Motor neuron (in vitro differentiated cells): ENCODE data around the gene EXOC3L1. TPM values are rescaled to one million over a fixed set of nuclear protein-coding genes. Genes with fewer than 3 reads are reported as not detected.

Source experiments
- ATAC-seq, 8 experiments: fragments of 200-7000 bp; cut with Tn5 transposase; replicated peaks in 6 of 8; 2 replicates each; pipeline ENCODE4 v1.8.0; 2021; ENCODE audit warnings: mild to moderate bottlenecking in 8 of 8, moderate library complexity in 8 of 8
- H3K27ac ChIP-seq, 2 donors: fragments of 250-450 bp; sonication (Bioruptor Pico); 2 replicates each; pipeline ENCODE4 v1.9.0; 2021; ENCODE audit warnings: antibody characterized with exemption in 2 of 2, mild to moderate bottlenecking in 2 of 2, moderate library complexity in 1 of 2
- H3K4me1 ChIP-seq, 2 donors: fragments of 250-450 bp; sonication (Bioruptor Pico); replicated peaks in 1 of 2; 2 replicates each; pipeline ENCODE4 v1.6.1; 2021; ENCODE audit warnings: antibody characterized with exemption in 2 of 2, mild to moderate bottlenecking in 2 of 2, moderate library complexity in 1 of 2
- H3K4me3 ChIP-seq, 5 donors: fragments of 250-450 bp; sonication (Bioruptor Pico); 2 replicates each; pipeline ENCODE4 v1.9.0; 2021; ENCODE audit warnings: antibody characterized with exemption in 5 of 5, mild to moderate bottlenecking in 5 of 5, moderate library complexity in 4 of 5
- WGBS, 10 experiments: fragments of 450-650 bp; shearing (Covaris generic); methylation state at CpG; one replicate each; pipeline ENCODE4 v1.0.0; 2022; 5-methylcytosine and 5-hydroxymethylcytosine counted together
- in situ Hi-C, 9 experiments: fragments of 400-800 bp; cut with MboI; loops; one replicate each; pipeline ENCODE4 v1.15.0; 2021; ENCODE audit warnings: low sequenced_read_pairs in 9 of 9, low pct_unique_long_range_greater_than_20kb in 2 of 9; ENCODE audit not compliant: unreplicated experiment in 9 of 9
- total RNA-seq, 8 experiments: library from RNA; unstranded; fragments of 300-600 nt; gene quantifications; 2 replicates each; pipeline versions ENCODE4 v1.2.3 to v1.2.4, GENCODE V29; 2022

Gene EXOC3L1
- total RNA-seq, 8 experiments from 2014 or later, result 0.29 to 3.6 (median 0.98) TPM

DNA sequence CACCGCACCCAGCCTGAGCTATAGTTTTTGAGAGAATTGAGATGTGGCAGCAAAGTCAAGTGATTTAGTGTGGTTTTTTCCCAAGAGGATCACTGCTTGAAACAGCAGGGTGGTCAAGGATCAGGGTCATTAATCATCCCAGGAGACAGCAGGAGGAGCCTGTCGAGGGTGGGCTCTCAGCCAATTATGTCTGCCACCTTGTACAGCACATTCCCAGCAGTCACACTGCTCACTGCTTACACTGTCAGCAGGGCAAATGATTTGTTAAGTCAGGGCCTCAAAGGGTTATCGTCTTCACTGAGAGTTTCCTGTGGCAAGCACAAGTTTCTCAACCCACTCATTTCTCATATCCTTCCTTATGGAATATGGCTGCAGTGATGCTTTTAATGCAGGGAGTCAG, 52.3 kb downstream of the EXOC3L1 start:
- Histone ChIP-seq H3K27ac (no peak overlapping the region), H3K4me3 (no peak overlapping the region), H3K4me1 (no peaks in the 10 kb centered on the region)
- 0 to 59% (median 35%) methylated on average over 1 to 3 of the region's 3 CpGs; no CpG with 5 or more reads in 3 of the 10 experiments for WGBS, 10 experiments
- peak in 1 of 8 experiments; percentile 22 for ATAC-seq
- in situ Hi-C loops, result no loop called here

Other genes starting within 250 kb of the EXOC3L1 start
- 1 to 10 TPM in 2 of 8 experiments, under 1 TPM in 6; 0.09 to 1.9 (median 0.53) TPM for gene CES3, start 228.9 kb downstream of the EXOC3L1 start, total RNA-seq
- gene CES4A, start 201.5 kb downstream of the EXOC3L1 start, total RNA-seq, result 10 to 100 TPM in 3 of 8 experiments, 1 to 10 TPM in 4, under 1 TPM in 1; 0.96 to 27.4 (median 7.1) TPM
- 10 to 100 TPM; 20.1 to 77.7 (median 33.0) TPM for gene CBFB, start 161.0 kb downstream of the EXOC3L1 start, total RNA-seq
- 10 to 100 TPM; 10.4 to 18.8 (median 14.9) TPM for gene PHAF1, start 80.2 kb downstream of the EXOC3L1 start, total RNA-seq
- gene B3GNT9, start 39.1 kb downstream of the EXOC3L1 start, total RNA-seq, result 10 to 100 TPM in 2 of 8 experiments, 1 to 10 TPM in 4, under 1 TPM in 2; 0.54 to 20.9 (median 4.3) TPM
- 10 to 100 TPM in 3 of 8 experiments, 1 to 10 TPM in 4, under 1 TPM in 1; 0.42 to 18.0 (median 6.6) TPM for gene TRADD, start 30.2 kb downstream of the EXOC3L1 start, total RNA-seq
- 10 to 100 TPM in 3 of 8 experiments, 1 to 10 TPM in 5; 1.0 to 44.5 (median 9.0) TPM for gene FBXL8, start 30.2 kb downstream of the EXOC3L1 start, total RNA-seq
- 10 to 100 TPM in 7 of 8 experiments, 1 to 10 TPM in 1; 4.6 to 33.1 (median 18.4) TPM for gene HSF4, start 25.4 kb downstream of the EXOC3L1 start, total RNA-seq
- 10 to 100 TPM in 7 of 8 experiments, 1 to 10 TPM in 1; 7.3 to 28.0 (median 15.3) TPM for gene NOL3, start 19.6 kb downstream of the EXOC3L1 start, total RNA-seq
- 10 to 100 TPM; 13.9 to 93.4 (median 55.0) TPM for gene MATCAP1, start 6.2 kb downstream of the EXOC3L1 start, total RNA-seq
- gene E2F4, start 2.0 kb upstream of the EXOC3L1 start, total RNA-seq, result 10 to 100 TPM; 27.7 to 83.7 (median 48.5) TPM
- gene ELMO3, start 9.0 kb upstream of the EXOC3L1 start, total RNA-seq, result 1 to 10 TPM in 5 of 8 experiments, under 1 TPM in 3; 0.43 to 2.8 (median 1.2) TPM
- gene TMEM208, start 37.0 kb upstream of the EXOC3L1 start, total RNA-seq, result 10 to 100 TPM; 39.4 to 83.1 (median 58.0) TPM
- 10 to 100 TPM in 7 of 8 experiments, 1 to 10 TPM in 1; 5.5 to 26.8 (median 12.1) TPM for gene FHOD1, start 57.3 kb upstream of the EXOC3L1 start, total RNA-seq
- gene SLC9A5, start 58.8 kb upstream of the EXOC3L1 start, total RNA-seq, result 1 to 10 TPM in 7 of 8 experiments, under 1 TPM in 1; 0.92 to 2.4 (median 1.4) TPM
- gene PLEKHG4, start 89.4 kb upstream of the EXOC3L1 start, total RNA-seq, result 10 to 100 TPM in 2 of 8 experiments, 1 to 10 TPM in 6; 1.4 to 39.0 (median 5.6) TPM
- gene KCTD19, start 136.6 kb upstream of the EXOC3L1 start, total RNA-seq, result 1 to 10 TPM in 3 of 8 experiments, under 1 TPM in 5; 0.15 to 1.8 (median 0.90) TPM
- 1 to 10 TPM in 2 of 8 experiments, under 1 TPM in 2, not detected in 4; 0.43 to 1.5 (median 1.0) TPM for gene LRRC36, start 136.7 kb upstream of the EXOC3L1 start, total RNA-seq
- gene TPPP3, start 203.4 kb upstream of the EXOC3L1 start, total RNA-seq, result 100 to 1,000 TPM in 1 of 8 experiments, 10 to 100 TPM in 4, 1 to 10 TPM in 2, under 1 TPM in 1; 0.85 to 247 (median 33.2) TPM
- gene ZDHHC1, start 226.3 kb upstream of the EXOC3L1 start, total RNA-seq, result 10 to 100 TPM in 1 of 8 experiments, 1 to 10 TPM in 7; 3.4 to 14.6 (median 4.6) TPM
- gene HSD11B2, start 241.0 kb upstream of the EXOC3L1 start, total RNA-seq, result 10 to 100 TPM in 4 of 8 experiments, 1 to 10 TPM in 3, under 1 TPM in 1; 0.64 to 17.4 (median 6.8) TPM